Breast epithelium (tissue), 3 donors: ENCODE data around the gene HTT.

Experiments used
- CTCF ChIP-seq, 3 donors: fragments of 450-650 bp; IDR thresholded peaks; one replicate each; pipeline ENCODE4 v1.5.1; 2016 to 2017; ENCODE audit warnings: antibody characterized with exemption in 3 of 3, mild to moderate bottlenecking in 3 of 3, moderate library complexity in 3 of 3
- POLR2A ChIP-seq: fragments of 450-650 bp; IDR thresholded peaks from one replicate; pipeline ENCODE4 v1.6.1; 2016; ENCODE audit warnings: antibody characterized with exemption, mild to moderate bottlenecking, moderate library complexity
- POLR2AphosphoS5 ChIP-seq, 3 donors: sonication (generic); formaldehyde crosslinking; IDR thresholded peaks; one replicate each; pipeline ENCODE4 v1.6.1; 2017; ENCODE audit warnings: antibody characterized with exemption in 3 of 3

DNA sequence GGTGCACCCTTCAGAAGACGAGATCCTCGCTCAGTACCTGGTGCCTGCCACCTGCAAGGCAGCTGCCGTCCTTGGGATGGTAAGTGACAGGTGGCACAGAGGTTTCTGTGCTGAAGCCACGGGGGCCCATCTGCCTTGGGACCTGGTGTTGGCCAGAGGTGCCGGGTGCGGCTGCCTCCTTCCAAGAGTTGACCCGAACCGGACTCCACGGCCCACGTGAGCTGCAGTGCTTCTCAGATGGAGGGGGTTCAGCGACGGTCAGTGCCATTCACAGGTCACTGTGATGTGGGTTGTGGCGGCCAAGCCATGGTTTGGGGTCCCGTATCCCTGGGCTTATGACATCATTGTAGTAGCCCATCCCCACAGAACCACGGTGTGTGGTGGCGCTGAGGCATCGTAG lies 155.5 kb downstream of the HTT start:
- no peak for TF ChIP-seq CTCF (IDR thresholded peaks at IDR 0.05)
- no peak for TF ChIP-seq POLR2A
- no peak for TF ChIP-seq POLR2AphosphoS5 (IDR thresholded peaks at IDR 0.05)
